NCI-H2227 (cell line): ENCODE results near the gene MPPED2.

Experiments
- DNase-seq: peaks from one replicate; lab custom pipeline; 2025; ENCODE audit not compliant: unreplicated experiment; lab: John Stamatoyannopoulos, UW

The MPPED2 gene

GRCh38 chr11:30365793-30366517 lies 220.2 kb downstream of the MPPED2 start:
- no peak for DNase-seq

GRCh38 chr11:30364837-30365482 lies 221.2 kb downstream of the MPPED2 start:
- no peak for DNase-seq

GRCh38 chr11:30364139-30364836 lies 221.9 kb downstream of the MPPED2 start:
- no peak for DNase-seq

- DNase-seq: no peak
Observed at GRCh38 chr11:30360741-30361140, 225.4 kb downstream of the MPPED2 start.
